ENCODE results near the gene TDRKH. TPM values are rescaled to one million over a fixed set of nuclear protein-coding genes. Genes with fewer than 3 reads are reported as not detected.

TDRKH gene
- total and polyA plus RNA-seq, 2 donors (not counting 1 experiment from before 2014, with no cell fraction given), result 1.8 to 5.6 TPM

- H4K20me1 ChIP-seq (ENCODE audit: control insufficient read depth, extremely low read depth, insufficient read depth, low read length), result no peaks in the 10 kb centered on the region
- H3K9me3 ChIP-seq (ENCODE audit: control insufficient read depth, insufficient read depth, low read depth, low read length), result no peaks in the 10 kb centered on the region
- H3K79me2 ChIP-seq (ENCODE audit: control insufficient read depth, insufficient read depth, low read length), result no peaks in the 10 kb centered on the region
- H3K4me1 ChIP-seq (ENCODE audit: control insufficient read depth, extremely low read depth, insufficient read depth, low read length), result no peaks in the 10 kb centered on the region
- H3K27ac ChIP-seq (ENCODE audit: insufficient read depth, low read length), result no peak within 1 kb of the TSS
- no peak for DNase-seq (ENCODE audit: low read depth in 2 of 2)
- no peak within 1 kb of the TSS for H3K4me3 ChIP-seq (replicated peaks in 1 of 4; ENCODE audit: control extremely low read depth in 1 of 4, insufficient read depth in 1 of 4, low read depth in 3 of 4, low read length in 4 of 4)
- no peak within 1 kb of the TSS for H2AFZ ChIP-seq (ENCODE audit: low read length)
- no peaks in the 10 kb centered on the region for H3K36me3 ChIP-seq (ENCODE audit: control insufficient read depth, insufficient read depth, low read length)
- TF ChIP-seq CTCF (conservative IDR thresholded peaks at IDR 0.05 in 1 of 2, IDR thresholded peaks at IDR 0.05 in 1 of 2; ENCODE audit: low read depth in 1 of 2, low read length in 2 of 2), result no peak
- TF ChIP-seq EZH2 (IDR thresholded peaks at IDR 0.05; ENCODE audit: low read length, missing control alignments), result no peak
- peaks cover 56% of the 10 kb centered on the region for H3K27me3 ChIP-seq (ENCODE audit: control insufficient read depth, insufficient read depth, low read length)
- no peak within 1 kb of the TSS for H3K9ac ChIP-seq (ENCODE audit: insufficient read depth, low read length)
- no peak within 1 kb of the TSS for H3K4me2 ChIP-seq (ENCODE audit: extremely low read depth, insufficient read depth, low read length)
These were observed 14.9 kb upstream of the TDRKH start, which contains the start of gene LINGO4 for GRCh38 chr1:151805066-151805820. TSS of gene LINGO4 (minus strand) at chr1:151805419. CDS start at chr1:151802704, 2,715 bp downstream.

GRCh38 chr1:151803915-151804314 is 13.6 kb upstream of the TDRKH start:
- TF ChIP-seq CTCF (conservative IDR thresholded peaks at IDR 0.05 in 1 of 2, IDR thresholded peaks at IDR 0.05 in 1 of 2; ENCODE audit: low read depth in 1 of 2, low read length in 2 of 2) (no peak), EZH2 (IDR thresholded peaks at IDR 0.05; ENCODE audit: low read length, missing control alignments) (no peak)
- Histone ChIP-seq H2AFZ (ENCODE audit: low read length) (no peak overlapping the region), H3K36me3 (ENCODE audit: control insufficient read depth, insufficient read depth, low read length) (no peaks in the 10 kb centered on the region), H3K27me3 (ENCODE audit: control insufficient read depth, insufficient read depth, low read length) (peaks cover 69% of the 10 kb centered on the region), H3K4me2 (ENCODE audit: extremely low read depth, insufficient read depth, low read length) (no peak overlapping the region), H3K9me3 (ENCODE audit: control insufficient read depth, insufficient read depth, low read depth, low read length) (no peaks in the 10 kb centered on the region), H3K9ac (ENCODE audit: insufficient read depth, low read length) (no peak overlapping the region), H3K27ac (ENCODE audit: insufficient read depth, low read length) (no peak overlapping the region), H3K4me3 (replicated peaks in 1 of 4; ENCODE audit: control extremely low read depth in 1 of 4, insufficient read depth in 1 of 4, low read depth in 3 of 4, low read length in 4 of 4) (no peak overlapping the region), H3K4me1 (ENCODE audit: control insufficient read depth, extremely low read depth, insufficient read depth, low read length) (no peaks in the 10 kb centered on the region), H3K79me2 (ENCODE audit: control insufficient read depth, insufficient read depth, low read length) (no peaks in the 10 kb centered on the region), H4K20me1 (ENCODE audit: control insufficient read depth, extremely low read depth, insufficient read depth, low read length) (no peaks in the 10 kb centered on the region)
- DNase-seq (ENCODE audit: low read depth in 2 of 2), result no peak

GRCh38 chr1:151803164-151803563 is 12.9 kb upstream of the TDRKH start:
- TF ChIP-seq CTCF (conservative IDR thresholded peaks at IDR 0.05 in 1 of 2, IDR thresholded peaks at IDR 0.05 in 1 of 2; ENCODE audit: low read depth in 1 of 2, low read length in 2 of 2) (no peak), EZH2 (IDR thresholded peaks at IDR 0.05; ENCODE audit: low read length, missing control alignments) (no peak)
- Histone ChIP-seq H3K79me2 (ENCODE audit: control insufficient read depth, insufficient read depth, low read length) (no peaks in the 10 kb centered on the region), H3K36me3 (ENCODE audit: control insufficient read depth, insufficient read depth, low read length) (no peaks in the 10 kb centered on the region), H4K20me1 (ENCODE audit: control insufficient read depth, extremely low read depth, insufficient read depth, low read length) (no peaks in the 10 kb centered on the region), H3K4me1 (ENCODE audit: control insufficient read depth, extremely low read depth, insufficient read depth, low read length) (no peaks in the 10 kb centered on the region), H3K9me3 (ENCODE audit: control insufficient read depth, insufficient read depth, low read depth, low read length) (no peaks in the 10 kb centered on the region), H3K4me2 (ENCODE audit: extremely low read depth, insufficient read depth, low read length) (no peak overlapping the region), H3K27ac (ENCODE audit: insufficient read depth, low read length) (no peak overlapping the region), H3K9ac (ENCODE audit: insufficient read depth, low read length) (no peak overlapping the region), H3K4me3 (replicated peaks in 1 of 4; ENCODE audit: control extremely low read depth in 1 of 4, insufficient read depth in 1 of 4, low read depth in 3 of 4, low read length in 4 of 4) (no peak overlapping the region), H2AFZ (ENCODE audit: low read length) (no peak overlapping the region), H3K27me3 (ENCODE audit: control insufficient read depth, insufficient read depth, low read length) (peaks cover 71% of the 10 kb centered on the region)
- DNase-seq (ENCODE audit: low read depth in 2 of 2), result no peak
